Cardiac muscle cell (in vitro differentiated cells and primary cell): Measurements from ENCODE around the gene AVPR2. TPM values are rescaled to one million over a fixed set of nuclear protein-coding genes. Genes with fewer than 3 reads are reported as not detected.

Source experiments
- DNase-seq, 2 donors: peaks; one replicate each; pipeline versions ENCODE4 v3.0.0 to v3.0.0-alpha.2; 2010 to 2017; ENCODE audit warnings: low read depth in 1 of 2, low spot score in 1 of 2
- H3K27ac ChIP-seq: fragments of 200-600 bp; sonication (generic); 2 replicates; pipeline ENCODE4 v1.5.1; 2016
- H3K27me3 ChIP-seq: fragments of 200-600 bp; sonication (generic); 2 replicates; pipeline ENCODE4 v1.6.0; 2016; ENCODE audit warnings: control low read depth
- H3K36me3 ChIP-seq: fragments of 200-600 bp; sonication (generic); 2 replicates; pipeline ENCODE4 v1.5.1; 2016; ENCODE audit warnings: control low read depth
- H3K4me1 ChIP-seq: fragments of 200-600 bp; sonication (generic); 2 replicates; pipeline ENCODE4 v1.8.1; 2017; ENCODE audit warnings: low read depth, mild to moderate bottlenecking, mixed run types
- H3K4me3 ChIP-seq: fragments of 200-600 bp; sonication (generic); 2 replicates; pipeline ENCODE4 v1.5.1; 2016; ENCODE audit warnings: mild to moderate bottlenecking
- H3K9me3 ChIP-seq: fragments of 200-600 bp; sonication (generic); 2 replicates; pipeline ENCODE4 v1.5.1; 2017; ENCODE audit warnings: low read depth, mild to moderate bottlenecking, control low read depth
- CTCF ChIP-seq: IDR thresholded peaks from 2 replicates; pipeline ENCODE4 v1.5.1; 2012; ENCODE audit warnings: low read depth, mild to moderate bottlenecking, low read length
- polyA plus RNA-seq: library from polyadenylated mRNA; unstranded; fragments of >200 nt; fragmentation: Nextera tagmentation; extraction: Ambion mirVana; gene quantifications from 2 replicates; pipeline ENCODE4 v1.2.1, GENCODE V29; 2016
- total RNA-seq: library from RNA; depleted of rRNA; stranded (reverse); fragments of >200 nt; gene quantifications from 2 replicates; pipeline ENCODE4 v1.2.3, GENCODE V29; 2016

Gene AVPR2
- total and polyA plus RNA-seq, 2 experiments from 2014 or later: 0.11 TPM; not detected in 1

DNA sequence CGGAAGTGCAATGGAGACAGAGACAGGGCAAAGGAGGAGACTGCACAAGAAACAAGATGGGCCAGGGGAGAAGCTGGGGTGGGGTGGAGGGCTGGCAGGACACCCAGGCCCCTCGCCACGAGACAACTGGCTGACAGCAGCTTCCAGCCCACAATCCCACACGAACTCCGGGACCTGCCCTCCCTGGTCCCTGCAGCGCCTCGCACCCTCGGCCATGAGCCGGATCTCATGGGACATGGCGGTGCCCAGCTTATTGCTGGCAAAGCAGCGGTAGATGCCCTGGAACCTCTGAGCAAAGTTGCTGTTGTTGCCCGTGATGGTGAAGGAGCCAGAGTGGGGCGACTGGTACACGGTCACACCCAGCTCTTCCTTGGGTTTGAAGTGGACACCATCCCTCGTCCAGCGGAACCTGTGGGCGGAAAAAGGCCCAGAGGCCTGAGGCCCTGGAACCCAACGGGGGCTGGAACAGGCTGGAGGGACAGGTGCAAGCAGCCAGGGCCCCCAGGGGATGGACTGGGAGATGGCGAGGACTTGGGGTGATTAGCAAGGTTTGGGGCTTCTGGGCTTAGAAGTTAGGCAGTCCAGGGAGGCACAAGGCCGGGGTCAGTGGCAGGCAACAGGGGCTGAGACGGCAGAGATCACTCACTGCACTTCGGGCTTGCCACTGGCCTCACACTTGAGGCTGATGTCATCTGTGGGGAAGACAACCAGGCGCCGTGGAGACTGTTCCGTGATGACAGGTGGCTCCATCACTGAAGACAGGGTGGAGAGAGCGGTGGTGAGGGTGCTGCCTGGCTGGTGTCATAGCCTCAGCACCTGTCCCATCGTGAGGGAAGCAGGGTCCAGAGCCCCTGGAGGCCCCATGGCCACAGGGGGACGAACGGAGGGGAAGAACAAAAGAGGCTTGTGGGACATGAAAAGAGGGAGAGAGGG lies 32.3 kb upstream of the AVPR2 start:
- Histone ChIP-seq H3K4me3 (no peak overlapping the region), H3K27me3 (no peaks in the 10 kb centered on the region), H3K9me3 (no peaks in the 10 kb centered on the region), H3K36me3 (no peaks in the 10 kb centered on the region), H3K27ac (no peak overlapping the region), H3K4me1 (no peaks in the 10 kb centered on the region)
- no peak for TF ChIP-seq CTCF
- no peak for DNase-seq

- H3K27ac ChIP-seq: no peak overlapping the region
- DNase-seq: peak in 1 of 2 donors; percentile 11
- no peaks in the 10 kb centered on the region for H3K27me3 ChIP-seq
- H3K9me3 ChIP-seq: no peaks in the 10 kb centered on the region
- H3K4me1 ChIP-seq: no peaks in the 10 kb centered on the region
- H3K36me3 ChIP-seq: no peaks in the 10 kb centered on the region
- H3K4me3 ChIP-seq: no peak overlapping the region
- TF ChIP-seq CTCF: no peak
These were observed 31.0 kb upstream of the AVPR2 start for GRCh38 chrX:153873282-153874084.

- no peak for DNase-seq
- H3K27me3 ChIP-seq: no peaks in the 10 kb centered on the region
- H3K4me1 ChIP-seq: no peaks in the 10 kb centered on the region
- no peak overlapping the region for H3K4me3 ChIP-seq
- H3K9me3 ChIP-seq: no peaks in the 10 kb centered on the region
- H3K36me3 ChIP-seq: no peaks in the 10 kb centered on the region
- no peak overlapping the region for H3K27ac ChIP-seq
- no peak for TF ChIP-seq CTCF
These were observed 30.4 kb upstream of the AVPR2 start for GRCh38 chrX:153874085-153874365.

GRCh38 chrX:153874366-153875125 lies 29.9 kb upstream of the AVPR2 start:
- no peaks in the 10 kb centered on the region for H3K4me1 ChIP-seq
- no peak for TF ChIP-seq CTCF
- no peak overlapping the region for H3K4me3 ChIP-seq
- H3K27me3 ChIP-seq: no peaks in the 10 kb centered on the region
- no peaks in the 10 kb centered on the region for H3K9me3 ChIP-seq
- DNase-seq: no peak
- no peak overlapping the region for H3K27ac ChIP-seq
- H3K36me3 ChIP-seq: no peaks in the 10 kb centered on the region

DNA sequence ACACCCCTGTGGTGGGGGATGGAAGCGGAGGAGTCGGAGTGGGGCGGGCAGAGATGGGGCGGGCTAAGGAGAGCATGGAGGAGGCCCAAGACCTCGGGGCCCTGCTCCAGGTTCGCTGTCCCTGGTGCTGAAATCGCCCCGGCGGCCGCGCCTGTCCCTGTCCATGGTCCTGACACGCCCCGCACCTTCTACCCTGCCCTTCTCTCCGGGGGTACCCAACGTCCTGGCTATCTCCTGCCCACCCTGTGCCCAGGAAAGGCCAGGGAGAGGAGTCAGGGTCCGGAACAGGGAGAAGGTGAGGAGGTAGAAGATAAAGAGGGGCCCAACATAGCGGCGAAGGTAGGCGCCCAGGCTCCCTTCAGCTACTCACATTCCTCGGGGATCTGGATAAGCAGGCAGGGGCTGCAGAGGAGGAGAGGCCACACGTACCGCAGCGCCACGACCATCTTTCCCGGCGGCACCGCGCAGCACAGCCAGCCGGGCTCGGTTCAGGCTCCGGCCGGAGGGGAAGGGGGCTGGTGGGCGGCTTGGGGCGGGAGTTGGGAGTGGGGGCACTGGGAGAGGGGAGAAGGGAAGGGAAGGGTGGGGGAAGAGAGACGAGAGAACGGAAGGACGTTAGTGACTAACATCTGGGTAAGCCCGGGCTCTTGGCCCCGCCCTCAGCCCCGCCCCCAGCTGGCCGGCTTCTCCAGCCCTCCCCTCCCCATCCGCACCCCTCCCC lies 28.9 kb upstream of the AVPR2 start:
- Histone ChIP-seq H3K4me3 (no peak overlapping the region), H3K27ac (no peak overlapping the region), H3K27me3 (no peaks in the 10 kb centered on the region)

More for the DNA sequence above, 28.9 kb upstream of the AVPR2 start:
- Histone ChIP-seq H3K36me3 (no peaks in the 10 kb centered on the region), H3K9me3 (no peaks in the 10 kb centered on the region), H3K4me1 (no peaks in the 10 kb centered on the region)
- no peak for TF ChIP-seq CTCF
- DNase-seq: peak; percentile 46 to 70
